HG03139 (cell line): ENCODE results near the gene NUDT21.
"Not testable (repeated sequence)": the region's sequence is repeated elsewhere in the genome, so short reads cannot be mapped to it uniquely, and the experiment has no call there.

Experiments
- ATAC-seq: cut with Tn5 transposase; IDR thresholded peaks from one replicate; pipeline ENCODE4 v1.9.1; 2021; ENCODE audit not compliant: unreplicated experiment

The NUDT21 gene

DNA sequence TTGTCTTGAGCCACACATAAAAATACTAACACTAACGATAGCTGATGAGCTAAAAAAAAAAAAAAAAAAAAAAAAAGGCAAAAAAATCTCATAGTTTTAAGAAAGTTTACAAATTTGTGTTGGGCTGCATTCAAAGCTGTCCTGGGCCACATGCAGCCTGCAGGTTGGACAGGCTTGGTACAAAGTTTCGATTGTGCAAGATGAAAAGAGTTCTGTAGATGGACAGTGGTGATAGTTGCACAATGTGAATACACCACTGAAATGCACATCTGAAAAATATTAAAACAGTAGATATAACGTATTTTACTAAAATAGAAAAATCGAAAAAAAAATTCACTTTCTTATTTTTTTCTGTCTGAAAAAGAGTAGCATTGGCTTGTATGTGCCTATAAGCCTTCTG is 68.7 kb downstream of the NUDT21 start:
- no peak for ATAC-seq

GRCh38 chr16:56380778-56381485 is 70.2 kb downstream of the NUDT21 start:
- ATAC-seq: not testable (repeated sequence)
